Neural cell (in vitro differentiated cells): ENCODE data around the gene FAF2. TPM values are rescaled to one million over a fixed set of nuclear protein-coding genes. Genes with fewer than 3 reads are reported as not detected.

ENCODE experiments used
- H2AFZ ChIP-seq: fragments of 200-600, 300-800 bp; sonication (generic), shearing (Covaris generic); 2 replicates; pipeline ENCODE4 v1.6.0; 2014; ENCODE audit warnings: low read depth, mild to moderate bottlenecking, antibody characterized with exemption, low read length, moderate library complexity
- H3F3A ChIP-seq: fragments of 200-600 bp; shearing (Covaris generic); 2 replicates; pipeline ENCODE4 v1.6.1; 2016; ENCODE audit warnings: mild to moderate bottlenecking, moderate library complexity, mixed read lengths, antibody characterized with exemption, low read length; ENCODE audit not compliant: insufficient read depth, poor library complexity, severe bottlenecking
- H3K27ac ChIP-seq: fragments of 200-600, 300-800 bp; sonication (generic), shearing (Covaris generic); 2 replicates; pipeline ENCODE4 v1.5.1; 2014; ENCODE audit warnings: mild to moderate bottlenecking, low read length, moderate library complexity
- H3K27me3 ChIP-seq: fragments of 300-800, 200-600 bp; sonication (generic), shearing (Covaris generic); 2 replicates; pipeline ENCODE4 v1.6.0; 2014; ENCODE audit warnings: mild to moderate bottlenecking, low read depth, low read length, moderate library complexity; ENCODE audit not compliant: insufficient read depth
- H3K36me3 ChIP-seq: fragments of 300-800, 200-600 bp; sonication (generic), shearing (Covaris generic); 2 replicates; pipeline ENCODE4 v1.5.1; 2014; ENCODE audit warnings: mild to moderate bottlenecking, antibody characterized with exemption, low read length, moderate library complexity; ENCODE audit not compliant: insufficient read depth
- H3K4me2 ChIP-seq: fragments of 300-800, 200-600 bp; sonication (generic), shearing (Covaris generic); 2 replicates; pipeline ENCODE4 v1.6.0; 2014; ENCODE audit warnings: mild to moderate bottlenecking, low read length
- H3K4me3 ChIP-seq: fragments of 300-800, 200-600 bp; sonication (generic), shearing (Covaris generic); 2 replicates; pipeline ENCODE4 v1.5.1; 2014; ENCODE audit warnings: mild to moderate bottlenecking, low read length, moderate library complexity
- H3K79me2 ChIP-seq: fragments of 200-600 bp; shearing (Covaris generic); replicated peaks from 2 replicates; pipeline ENCODE4 v1.6.0; 2014; ENCODE audit warnings: mild to moderate bottlenecking, low read length, moderate library complexity; ENCODE audit not compliant: insufficient read depth
- H3K9ac ChIP-seq: fragments of 300-800, 200-600 bp; sonication (generic), shearing (Covaris generic); 2 replicates; pipeline ENCODE4 v1.6.1; 2016; ENCODE audit warnings: mild to moderate bottlenecking, low read length, mixed read lengths
- H3K9me2 ChIP-seq: fragments of 200-600 bp; shearing (Covaris generic); 2 replicates; pipeline ENCODE4 v1.6.1; 2016; ENCODE audit warnings: mild to moderate bottlenecking, low read length, mixed read lengths; ENCODE audit not compliant: insufficient read depth
- H3K9me3 ChIP-seq: fragments of 200-600, 300-800 bp; sonication (generic), shearing (Covaris generic); 2 replicates; pipeline ENCODE4 v1.6.1; 2016; ENCODE audit warnings: mild to moderate bottlenecking, mixed run types, low read length, moderate library complexity, mixed read lengths
- H4K20me1 ChIP-seq: fragments of 200-600 bp; shearing (Covaris generic); 2 replicates; pipeline ENCODE4 v1.6.1; 2016; ENCODE audit warnings: mild to moderate bottlenecking, mixed run types; ENCODE audit not compliant: insufficient read depth
- CTCF ChIP-seq: fragments of 450-650 bp; IDR thresholded peaks from 2 replicates; pipeline ENCODE4 v1.5.1; 2014; ENCODE audit warnings: antibody characterized with exemption, mild to moderate bottlenecking, moderate library complexity; ENCODE audit not compliant: poor library complexity, severe bottlenecking
- EP300 ChIP-seq: fragments of 450-650 bp; conservative IDR thresholded peaks from 2 replicates; pipeline ENCODE4 v1.6.1; 2014; ENCODE audit warnings: antibody characterized with exemption, mild to moderate bottlenecking, moderate library complexity; ENCODE audit not compliant: poor library complexity, severe bottlenecking
- EZH2 ChIP-seq: fragments of 200-600, 300-800 bp; shearing (Covaris generic), sonication (generic); IDR thresholded peaks from 2 replicates; pipeline ENCODE4 v1.6.1; 2014; ENCODE audit warnings: antibody characterized with exemption, low read length, borderline replicate concordance, mild to moderate bottlenecking; ENCODE audit not compliant: insufficient read depth, poor library complexity, severe bottlenecking
- MXI1 ChIP-seq: fragments of 450-650 bp; conservative IDR thresholded peaks from 2 replicates; pipeline ENCODE4 v1.6.1; 2014; ENCODE audit warnings: antibody characterized with exemption, mild to moderate bottlenecking; ENCODE audit not compliant: poor library complexity, severe bottlenecking
- POLR2AphosphoS5 ChIP-seq: IDR thresholded peaks from 2 replicates; pipeline ENCODE4 v1.6.1; 2012
- RAD21 ChIP-seq: fragments of 450-650 bp; conservative IDR thresholded peaks from 2 replicates; pipeline ENCODE4 v1.6.1; 2014; ENCODE audit warnings: antibody characterized with exemption, mild to moderate bottlenecking, moderate library complexity
- REST ChIP-seq: IDR thresholded peaks from 2 replicates; pipeline ENCODE4 v1.6.1; 2012; ENCODE audit warnings: borderline replicate concordance
- SMC3 ChIP-seq: fragments of 450-650 bp; conservative IDR thresholded peaks from 2 replicates; pipeline ENCODE4 v1.6.1; 2014; ENCODE audit warnings: antibody characterized with exemption, mild to moderate bottlenecking, moderate library complexity; ENCODE audit not compliant: poor library complexity
- TAF1 ChIP-seq: IDR thresholded peaks from 2 replicates; pipeline ENCODE4 v1.6.1; 2012; ENCODE audit warnings: low read depth
- polyA plus RNA-seq: library from polyadenylated mRNA; depleted of rRNA; stranded (reverse); fragments of >200 nt; gene quantifications from 2 replicates; pipeline ENCODE4 v1.2.3, GENCODE V29; 2014

The FAF2 gene
- polyA plus RNA-seq, 1 donor from 2014 or later = 30.8 TPM

GRCh38 chr5:176413709-176414191 is 34.4 kb upstream of the FAF2 start:
- H3F3A ChIP-seq = no peaks in the 10 kb centered on the region
- no peaks in the 10 kb centered on the region for H3K27me3 ChIP-seq
- no peak overlapping the region for H3K4me2 ChIP-seq
- H3K9ac ChIP-seq = no peak overlapping the region
- peaks cover 4% of the 10 kb centered on the region for H3K79me2 ChIP-seq
- H2AFZ ChIP-seq = no peak overlapping the region
- H3K9me2 ChIP-seq = no peaks in the 10 kb centered on the region
- no peak for TF ChIP-seq TAF1
- no peak for TF ChIP-seq SMC3
- no peak for TF ChIP-seq EZH2
- TF ChIP-seq MXI1 = no peak
- no peaks in the 10 kb centered on the region for H3K36me3 ChIP-seq
- H3K9me3 ChIP-seq = no peaks in the 10 kb centered on the region
- peak overlapping the region; percentile 95 for H3K4me3 ChIP-seq
- H3K27ac ChIP-seq = no peak overlapping the region
- no peaks in the 10 kb centered on the region for H4K20me1 ChIP-seq

- no peaks in the 10 kb centered on the region for H3K9me2 ChIP-seq
- H3F3A ChIP-seq = no peaks in the 10 kb centered on the region
- no peaks in the 10 kb centered on the region for H3K27me3 ChIP-seq
- no peaks in the 10 kb centered on the region for H3K9me3 ChIP-seq
- H3K79me2 ChIP-seq = peaks cover 4% of the 10 kb centered on the region
- no peak overlapping the region for H3K9ac ChIP-seq
- no peak overlapping the region for H3K27ac ChIP-seq
- H3K4me2 ChIP-seq = peak overlapping the region; percentile 2
- H4K20me1 ChIP-seq = no peaks in the 10 kb centered on the region
- H2AFZ ChIP-seq = no peak overlapping the region
- H3K36me3 ChIP-seq = no peaks in the 10 kb centered on the region
- TF ChIP-seq EZH2 (no peak), MXI1 (no peak), REST (no peak), CTCF (no peak), RAD21 (no peak), SMC3 (no peak), TAF1 (no peak), EP300 (no peak), POLR2AphosphoS5 (no peak)
- peak overlapping the region; percentile 95 for H3K4me3 ChIP-seq
These were observed 33.5 kb upstream of the FAF2 start for GRCh38 chr5:176414704-176415103.
